ENCODE data around the gene EMILIN3.

The EMILIN3 gene

DNA sequence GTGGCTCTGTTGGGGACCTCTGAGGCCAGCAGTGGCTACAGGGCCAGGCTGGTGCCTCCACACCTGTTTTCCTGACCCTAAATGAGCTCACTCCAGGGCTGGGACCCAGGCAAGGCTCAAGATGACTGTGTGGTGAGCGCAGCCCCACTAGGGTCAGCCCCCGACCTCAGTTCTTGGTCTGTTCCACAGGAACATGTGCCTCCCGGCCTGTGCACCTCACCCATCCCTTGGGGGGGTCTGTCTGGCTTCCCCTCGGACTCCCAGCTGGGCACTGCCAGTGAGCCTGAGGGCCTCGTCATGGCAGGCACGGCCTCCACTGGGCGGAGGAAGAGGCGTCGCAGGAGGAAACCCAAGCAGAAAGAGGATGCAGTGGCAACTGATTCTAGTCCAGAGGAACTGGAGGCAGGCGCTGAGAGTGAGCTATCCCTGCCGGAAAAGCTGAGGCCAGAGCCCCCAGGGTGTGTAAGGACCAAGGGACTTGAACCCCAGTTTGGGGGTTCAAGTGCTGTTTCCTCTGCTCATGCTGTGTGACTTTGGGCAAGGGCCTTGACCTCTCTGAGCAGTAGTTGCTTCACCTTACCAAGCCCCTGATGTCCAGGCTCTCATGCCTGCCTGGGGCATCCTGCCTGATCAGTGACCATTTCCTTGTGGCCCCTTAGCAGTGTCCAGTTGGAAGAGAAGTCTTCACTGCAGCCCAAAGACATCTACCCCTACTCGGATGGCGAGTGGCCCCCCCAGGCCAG, 18.0 kb downstream of the EMILIN3 start:
- intact Hi-C loops (cut with DNase I; ENCODE audit: low total_unique reads) = no loop called here
- H3K36me3 ChIP-seq = peaks cover 10 to 82% (median 38%) of the 10 kb centered on the region in 3 donors
- DNase-seq = no peak

GRCh38 chr20:41347523-41348429, 18.8 kb downstream of the EMILIN3 start:
- Histone ChIP-seq H3K27ac (no peak overlapping the region), H3K4me3 (no peak overlapping the region), H3K4me1 (peaks cover 0 to 13% (median under 1%) of the 10 kb centered on the region in 4 donors), H3K9me3 (no peaks in the 10 kb centered on the region), H3K27me3 (no peaks in the 10 kb centered on the region), H3K36me3 (peaks cover 10 to 74% (median 38%) of the 10 kb centered on the region in 3 donors)
- no peak for DNase-seq
- TF ChIP-seq, protein P1, sequence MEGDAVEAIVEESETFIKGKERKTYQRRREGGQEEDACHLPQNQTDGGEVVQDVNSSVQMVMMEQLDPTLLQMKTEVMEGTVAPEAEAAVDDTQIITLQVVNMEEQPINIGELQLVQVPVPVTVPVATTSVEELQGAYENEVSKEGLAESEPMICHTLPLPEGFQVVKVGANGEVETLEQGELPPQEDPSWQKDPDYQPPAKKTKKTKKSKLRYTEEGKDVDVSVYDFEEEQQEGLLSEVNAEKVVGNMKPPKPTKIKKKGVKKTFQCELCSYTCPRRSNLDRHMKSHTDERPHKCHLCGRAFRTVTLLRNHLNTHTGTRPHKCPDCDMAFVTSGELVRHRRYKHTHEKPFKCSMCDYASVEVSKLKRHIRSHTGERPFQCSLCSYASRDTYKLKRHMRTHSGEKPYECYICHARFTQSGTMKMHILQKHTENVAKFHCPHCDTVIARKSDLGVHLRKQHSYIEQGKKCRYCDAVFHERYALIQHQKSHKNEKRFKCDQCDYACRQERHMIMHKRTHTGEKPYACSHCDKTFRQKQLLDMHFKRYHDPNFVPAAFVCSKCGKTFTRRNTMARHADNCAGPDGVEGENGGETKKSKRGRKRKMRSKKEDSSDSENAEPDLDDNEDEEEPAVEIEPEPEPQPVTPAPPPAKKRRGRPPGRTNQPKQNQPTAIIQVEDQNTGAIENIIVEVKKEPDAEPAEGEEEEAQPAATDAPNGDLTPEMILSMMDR (IDR thresholded peaks at IDR 0.05) = no peak
- intact Hi-C loops (cut with DNase I; ENCODE audit: low total_unique reads) = no loop called here

More for the DNA sequence above, 18.0 kb downstream of the EMILIN3 start:
- no peak overlapping the region for H3K4me3 ChIP-seq
- TF ChIP-seq, protein P1 (IDR thresholded peaks at IDR 0.05) = no peak
- H3K9me3 ChIP-seq = no peaks in the 10 kb centered on the region
- H3K27me3 ChIP-seq = no peaks in the 10 kb centered on the region
- no peak overlapping the region for H3K27ac ChIP-seq
- peaks cover 0 to 11% (median 0%) of the 10 kb centered on the region in 4 donors for H3K4me1 ChIP-seq

DNA sequence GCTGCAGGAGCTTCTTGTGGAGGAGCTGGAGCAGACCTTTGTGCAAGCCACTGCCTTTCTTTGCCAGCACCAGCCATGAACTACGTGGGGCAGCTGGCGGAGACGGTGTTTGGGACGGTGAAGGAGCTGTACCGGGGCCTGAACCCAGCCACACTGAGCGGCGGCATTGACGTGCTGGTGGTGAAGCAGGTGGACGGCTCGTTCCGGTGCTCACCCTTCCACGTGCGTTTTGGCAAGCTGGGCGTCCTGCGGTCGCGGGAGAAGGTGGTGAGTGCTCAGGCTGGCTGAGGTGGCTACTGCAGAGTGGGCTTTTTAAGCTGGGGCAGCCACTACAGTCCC, 20.9 kb downstream of the EMILIN3 start:
- intact Hi-C loops (cut with DNase I; ENCODE audit: low total_unique reads) = no loop called here
- Histone ChIP-seq H3K4me3 (no peak overlapping the region), H3K4me1 (peaks cover 0 to 34% (median 14%) of the 10 kb centered on the region in 4 donors), H3K9me3 (no peaks in the 10 kb centered on the region), H3K27ac (no peak overlapping the region), H3K27me3 (no peaks in the 10 kb centered on the region), H3K36me3 (peaks cover 10 to 53% (median 29%) of the 10 kb centered on the region in 3 donors)
- TF ChIP-seq, protein P1 (IDR thresholded peaks at IDR 0.05) = no peak
- DNase-seq = no peak

DNA sequence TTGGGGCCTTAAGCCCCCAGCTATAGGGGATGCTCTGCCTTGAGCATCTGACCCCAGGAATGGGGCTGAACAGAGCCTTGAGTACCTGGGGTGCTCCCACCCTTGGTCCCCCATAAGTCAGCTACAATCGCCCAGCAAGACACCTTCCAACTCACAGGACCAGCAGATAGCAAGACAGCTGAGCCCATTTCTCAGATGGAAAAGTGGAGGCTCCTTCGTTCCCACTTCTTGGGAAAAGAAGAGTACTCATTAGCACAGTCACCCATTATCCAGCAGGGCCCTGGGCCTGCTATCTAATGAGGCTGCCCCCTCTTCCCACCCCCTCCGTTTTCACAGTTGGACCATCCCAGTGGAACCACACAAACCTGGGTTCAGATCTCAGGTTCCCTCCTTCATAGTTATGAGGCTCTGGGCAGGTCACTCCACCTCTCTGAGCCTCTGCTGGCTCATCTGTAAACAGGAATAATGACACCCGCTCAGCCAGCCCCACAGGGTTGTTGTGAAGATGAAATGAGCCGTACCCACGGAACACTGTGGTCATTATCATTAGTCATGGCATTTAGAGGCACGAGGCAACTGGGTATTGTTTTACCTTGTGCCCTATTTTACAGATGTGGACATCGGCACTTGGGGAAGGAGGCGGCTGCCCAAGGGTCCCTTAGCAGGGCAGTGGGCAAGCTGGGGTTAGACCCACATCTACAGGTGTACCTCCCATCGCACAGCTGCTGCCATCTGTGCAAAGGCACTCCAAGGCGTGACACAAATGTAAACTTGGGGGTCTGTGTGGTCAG, 21.5 kb downstream of the EMILIN3 start:
- H3K4me3 ChIP-seq = no peak overlapping the region
- H3K36me3 ChIP-seq = peaks cover 10 to 47% (median 25%) of the 10 kb centered on the region in 3 donors
- no peaks in the 10 kb centered on the region for H3K27me3 ChIP-seq
- H3K9me3 ChIP-seq = no peaks in the 10 kb centered on the region
- TF ChIP-seq, protein P1 (IDR thresholded peaks at IDR 0.05) = no peak
- H3K4me1 ChIP-seq = peaks cover 0 to 36% (median 18%) of the 10 kb centered on the region in 4 donors
- no peak overlapping the region for H3K27ac ChIP-seq
- no peak for DNase-seq
- intact Hi-C loops (cut with DNase I; ENCODE audit: low total_unique reads) = no loop called here

DNA sequence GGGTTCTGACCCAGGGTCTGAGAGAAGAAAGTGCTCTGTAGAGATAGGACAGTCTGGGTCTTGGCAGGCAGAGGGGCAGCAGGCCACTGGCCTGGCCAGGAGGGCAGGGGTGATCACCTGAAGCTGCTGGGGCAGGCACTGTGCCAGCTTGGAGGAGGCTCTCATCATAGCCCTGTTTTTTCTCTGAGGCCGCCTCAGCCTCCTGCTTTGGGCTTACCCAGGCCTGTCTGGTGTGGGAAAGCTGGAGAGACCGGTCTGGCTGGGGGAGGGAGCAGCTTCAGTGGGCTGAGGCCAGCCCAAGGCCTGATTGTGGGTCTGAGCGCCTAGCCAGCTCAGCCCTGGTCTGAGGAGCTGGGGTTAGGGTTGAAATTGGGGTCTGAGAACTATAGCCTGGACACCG, 22.1 kb downstream of the EMILIN3 start:
- no peak overlapping the region for H3K4me3 ChIP-seq
- TF ChIP-seq, protein P1 (IDR thresholded peaks at IDR 0.05) = no peak
- no peaks in the 10 kb centered on the region for H3K27me3 ChIP-seq
- DNase-seq = no peak
- no peaks in the 10 kb centered on the region for H3K9me3 ChIP-seq
- peaks cover 0 to 43% (median 24%) of the 10 kb centered on the region in 4 donors for H3K4me1 ChIP-seq
- H3K27ac ChIP-seq = no peak overlapping the region
- intact Hi-C loops (cut with DNase I; ENCODE audit: low total_unique reads) = no loop called here
- peaks cover 4 to 41% (median 20%) of the 10 kb centered on the region in 3 donors for H3K36me3 ChIP-seq

All from tibial artery (tissue), 4 donors.